Prostate gland (tissue), 2 donors: ENCODE measurements around the gene SOX2. TPM values are rescaled to one million over a fixed set of nuclear protein-coding genes. Genes with fewer than 3 reads are reported as not detected.

ENCODE experiments used
- DNase-seq: peaks from one replicate; pipeline ENCODE4 v3.0.0-alpha.2; 2019; ENCODE audit warnings: low spot score
- H3K27ac ChIP-seq, 2 donors: fragments of 200-600 bp; sonication (generic); 2 replicates each; pipeline ENCODE4 v1.5.1; 2017 to 2019
- H3K27me3 ChIP-seq: fragments of 200-600 bp; sonication (generic); replicated peaks from 2 replicates; pipeline ENCODE4 v1.5.1; 2019; ENCODE audit not compliant: insufficient read depth
- H3K36me3 ChIP-seq, 2 donors: fragments of 200-600 bp; sonication (generic); 1 replicate in 1 of 2; 2 replicates in 1 of 2; pipeline versions ENCODE4 v1.5.1 to v1.8.1; 2017 to 2019
- H3K4me1 ChIP-seq: fragments of 200-600 bp; sonication (generic); replicated peaks from 2 replicates; pipeline ENCODE4 v1.5.1; 2019
- H3K4me3 ChIP-seq, 2 donors: fragments of 200-600 bp; sonication (generic); 2 replicates each; pipeline ENCODE4 v1.5.1; 2017 to 2019
- H3K9me3 ChIP-seq: fragments of 200-600 bp; sonication (generic); 2 replicates; pipeline ENCODE4 v1.5.1; 2017
- POLR2A ChIP-seq: fragments of 450-650 bp; IDR thresholded peaks from one replicate; pipeline ENCODE4 v1.6.1; 2016; ENCODE audit warnings: antibody characterized with exemption, mild to moderate bottlenecking
- POLR2AphosphoS5 ChIP-seq: sonication (generic); formaldehyde crosslinking; IDR thresholded peaks from one replicate; pipeline ENCODE4 v1.6.1; 2017; ENCODE audit warnings: antibody characterized with exemption
- WGBS: methylation state at CpG from one replicate; pipeline ENCODE4 v1.1.5; 2018; 5-methylcytosine and 5-hydroxymethylcytosine counted together
- intact Hi-C: fragments of 100-400 bp; cut with DNase I; formaldehyde crosslinking; loops from one replicate; pipeline ENCODE4 v1.14.2; 2022
- total RNA-seq, 2 donors: library from RNA; depleted of rRNA; stranded (reverse); fragments of >200 nt; gene quantifications; one replicate each; pipeline ENCODE4 v1.1.0, GENCODE V29; 2016
- TF ChIP-seq, protein P1 (sequence below), 4 experiments: fragments of 200-600 bp in 2 of 4; fragments of 450-650 bp in 2 of 4; sonication (generic) in 2 of 4; IDR thresholded peaks; 1 replicate in 3 of 4; 2 replicates in 1 of 4; pipeline ENCODE4 v1.5.1; 2016 to 2019; ENCODE audit warnings: antibody characterized with exemption in 4 of 4, mild to moderate bottlenecking in 2 of 4, moderate library complexity in 2 of 4

SOX2 gene
- total RNA-seq, 2 donors from 2014 or later: 10.5 to 17.8 TPM

DNA sequence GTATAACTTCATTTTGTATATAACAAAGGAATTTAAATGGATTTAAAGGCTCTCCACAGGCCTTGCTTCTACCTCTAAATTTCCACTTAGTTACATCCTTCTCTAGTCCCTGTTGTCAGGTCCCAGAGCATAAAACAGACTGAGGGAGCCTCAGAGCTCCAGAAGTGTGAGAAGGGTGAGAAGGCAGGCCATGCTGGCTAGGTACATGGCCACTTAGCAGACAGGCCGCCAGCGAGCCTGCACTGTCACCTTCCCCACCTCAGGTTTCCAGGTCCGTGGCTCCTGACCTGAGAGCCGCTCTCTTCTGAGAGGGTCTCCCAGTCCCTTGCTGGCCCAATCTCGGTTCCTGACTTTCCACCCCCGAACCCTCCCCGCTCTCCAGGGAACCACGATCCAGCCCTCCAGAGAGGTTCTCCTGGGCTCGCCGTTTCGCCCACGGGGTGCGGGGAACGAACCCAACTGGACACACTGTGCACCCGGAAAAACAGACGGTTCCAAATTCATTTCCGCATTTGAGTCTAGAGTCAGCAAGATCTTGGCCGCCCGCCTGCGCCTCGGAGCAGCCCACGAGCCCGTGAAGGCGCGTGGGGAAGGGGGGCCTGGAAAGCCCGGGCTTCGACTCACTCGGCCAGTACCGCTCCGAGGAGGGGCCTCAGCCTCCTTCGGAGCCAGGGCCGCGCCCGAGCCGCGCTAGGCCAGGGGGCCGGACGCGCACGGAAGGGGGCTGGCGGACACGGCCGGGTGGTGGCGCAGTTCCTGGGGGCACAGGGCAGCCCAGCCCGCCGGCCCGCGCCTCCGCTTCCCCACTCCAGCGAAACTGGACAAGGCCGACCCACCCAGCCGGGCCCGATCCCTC is 16.7 kb upstream of the SOX2 start:
- no peak for DNase-seq
- WGBS: 12% methylated on average over 53 of the region's 53 CpGs
- peaks cover 14% of the 10 kb centered on the region for H3K27me3 ChIP-seq

DNA sequence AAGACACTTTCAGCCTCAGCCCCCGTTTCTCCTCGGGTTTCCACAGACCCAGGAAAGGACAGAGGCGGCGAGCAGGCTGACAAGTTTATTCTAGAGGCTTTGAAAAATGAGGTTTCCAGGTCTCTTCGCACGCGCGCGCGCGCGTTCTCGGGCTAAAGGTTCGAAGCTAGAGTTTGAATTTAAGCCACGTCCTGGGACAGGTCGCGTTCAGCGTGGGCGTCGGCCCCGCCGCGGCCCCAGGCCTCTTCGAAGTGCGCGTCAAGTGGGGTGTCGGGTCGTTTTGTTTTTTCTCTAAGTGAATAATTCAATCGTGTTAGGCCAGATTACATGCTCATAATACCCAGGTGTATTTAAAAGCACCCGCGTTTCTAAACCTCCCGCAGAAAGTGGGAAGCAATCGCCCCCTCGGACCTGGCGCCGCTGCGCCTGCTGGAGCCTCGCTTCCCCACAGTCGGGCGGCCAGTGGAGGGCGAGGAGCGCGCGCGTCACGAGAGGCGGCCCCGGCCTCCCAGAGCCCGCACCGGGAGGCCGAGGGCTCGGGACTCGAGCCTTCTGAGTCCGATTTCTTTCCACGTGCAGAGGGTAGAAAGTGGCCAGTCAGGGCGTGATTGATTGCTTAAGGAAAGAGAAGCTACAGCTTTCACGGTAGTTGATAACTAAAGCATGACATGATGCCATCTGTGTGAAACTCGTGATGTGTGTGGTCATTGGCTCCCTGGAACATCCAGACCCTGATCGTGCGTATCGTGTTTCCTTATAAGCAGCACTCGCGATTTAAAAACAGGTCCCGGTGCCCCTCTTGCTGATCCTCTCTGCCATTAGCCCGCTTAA is 15.8 kb upstream of the SOX2 start:
- H3K4me1 ChIP-seq: peaks cover 3% of the 10 kb centered on the region
- H3K4me3 ChIP-seq: peak overlapping the region; percentile 12 to 17
- H3K27me3 ChIP-seq: peaks cover 14% of the 10 kb centered on the region
- no peaks in the 10 kb centered on the region for H3K36me3 ChIP-seq
- WGBS: 3% methylated on average over 65 of the region's 65 CpGs
- H3K27ac ChIP-seq: no peak overlapping the region
- TF ChIP-seq, protein P1, sequence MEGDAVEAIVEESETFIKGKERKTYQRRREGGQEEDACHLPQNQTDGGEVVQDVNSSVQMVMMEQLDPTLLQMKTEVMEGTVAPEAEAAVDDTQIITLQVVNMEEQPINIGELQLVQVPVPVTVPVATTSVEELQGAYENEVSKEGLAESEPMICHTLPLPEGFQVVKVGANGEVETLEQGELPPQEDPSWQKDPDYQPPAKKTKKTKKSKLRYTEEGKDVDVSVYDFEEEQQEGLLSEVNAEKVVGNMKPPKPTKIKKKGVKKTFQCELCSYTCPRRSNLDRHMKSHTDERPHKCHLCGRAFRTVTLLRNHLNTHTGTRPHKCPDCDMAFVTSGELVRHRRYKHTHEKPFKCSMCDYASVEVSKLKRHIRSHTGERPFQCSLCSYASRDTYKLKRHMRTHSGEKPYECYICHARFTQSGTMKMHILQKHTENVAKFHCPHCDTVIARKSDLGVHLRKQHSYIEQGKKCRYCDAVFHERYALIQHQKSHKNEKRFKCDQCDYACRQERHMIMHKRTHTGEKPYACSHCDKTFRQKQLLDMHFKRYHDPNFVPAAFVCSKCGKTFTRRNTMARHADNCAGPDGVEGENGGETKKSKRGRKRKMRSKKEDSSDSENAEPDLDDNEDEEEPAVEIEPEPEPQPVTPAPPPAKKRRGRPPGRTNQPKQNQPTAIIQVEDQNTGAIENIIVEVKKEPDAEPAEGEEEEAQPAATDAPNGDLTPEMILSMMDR (IDR thresholded peaks at IDR 0.05): no peak
- TF ChIP-seq POLR2A (no peak), POLR2AphosphoS5 (no peak)
- no peaks in the 10 kb centered on the region for H3K9me3 ChIP-seq
- intact Hi-C loops: no loop called here
- no peak for DNase-seq

More for the DNA sequence above, 16.7 kb upstream of the SOX2 start:
- Histone ChIP-seq H3K4me3 (peak overlapping the region; percentile 12 to 17), H3K36me3 (no peaks in the 10 kb centered on the region), H3K4me1 (peaks cover 3% of the 10 kb centered on the region), H3K9me3 (no peaks in the 10 kb centered on the region), H3K27ac (no peak overlapping the region)
- TF ChIP-seq, protein P1 (IDR thresholded peaks at IDR 0.05): no peak
- TF ChIP-seq POLR2A: no peak
- no peak for TF ChIP-seq POLR2AphosphoS5
- intact Hi-C loops: no loop called here

DNA sequence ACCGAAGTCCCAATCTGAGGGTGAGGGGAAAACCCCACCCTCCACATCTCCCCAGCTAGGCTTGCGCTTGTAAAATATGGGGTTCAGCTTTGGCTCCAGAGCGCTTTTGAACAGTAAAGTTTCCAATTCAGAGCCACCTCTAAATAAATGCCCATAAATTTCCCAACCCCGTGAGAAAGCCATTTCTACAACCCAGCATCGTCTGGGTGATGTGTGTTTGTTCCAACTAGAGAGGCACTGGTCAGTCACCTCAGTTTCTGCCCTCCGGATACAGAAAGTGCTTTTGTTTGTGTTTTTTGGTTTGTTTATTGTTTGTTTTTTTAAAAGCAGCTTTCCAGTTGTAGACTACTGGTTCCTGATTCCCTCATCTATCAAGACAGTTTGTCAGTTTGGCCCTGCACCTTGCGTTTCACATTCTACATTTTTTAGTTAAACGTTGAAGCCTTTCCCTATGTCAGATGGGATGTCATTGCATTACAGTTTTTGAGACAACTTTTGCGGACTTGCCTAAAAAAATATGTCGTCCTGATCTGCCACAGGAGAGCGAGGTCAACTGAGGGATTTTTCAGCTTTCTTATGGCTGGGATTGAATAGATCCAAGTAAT is 15.0 kb upstream of the SOX2 start:
- H3K36me3 ChIP-seq: no peaks in the 10 kb centered on the region
- H3K4me3 ChIP-seq: no peak overlapping the region
- TF ChIP-seq, protein P1 (IDR thresholded peaks at IDR 0.05): no peak
- TF ChIP-seq POLR2A (no peak), POLR2AphosphoS5 (no peak)
- peaks cover 3% of the 10 kb centered on the region for H3K4me1 ChIP-seq
- H3K27me3 ChIP-seq: peaks cover 18% of the 10 kb centered on the region
- no peak for DNase-seq
- H3K27ac ChIP-seq: no peak overlapping the region
- WGBS: 36% methylated on average over 11 of the region's 11 CpGs
- no peaks in the 10 kb centered on the region for H3K9me3 ChIP-seq
- intact Hi-C loops: no loop called here

DNA sequence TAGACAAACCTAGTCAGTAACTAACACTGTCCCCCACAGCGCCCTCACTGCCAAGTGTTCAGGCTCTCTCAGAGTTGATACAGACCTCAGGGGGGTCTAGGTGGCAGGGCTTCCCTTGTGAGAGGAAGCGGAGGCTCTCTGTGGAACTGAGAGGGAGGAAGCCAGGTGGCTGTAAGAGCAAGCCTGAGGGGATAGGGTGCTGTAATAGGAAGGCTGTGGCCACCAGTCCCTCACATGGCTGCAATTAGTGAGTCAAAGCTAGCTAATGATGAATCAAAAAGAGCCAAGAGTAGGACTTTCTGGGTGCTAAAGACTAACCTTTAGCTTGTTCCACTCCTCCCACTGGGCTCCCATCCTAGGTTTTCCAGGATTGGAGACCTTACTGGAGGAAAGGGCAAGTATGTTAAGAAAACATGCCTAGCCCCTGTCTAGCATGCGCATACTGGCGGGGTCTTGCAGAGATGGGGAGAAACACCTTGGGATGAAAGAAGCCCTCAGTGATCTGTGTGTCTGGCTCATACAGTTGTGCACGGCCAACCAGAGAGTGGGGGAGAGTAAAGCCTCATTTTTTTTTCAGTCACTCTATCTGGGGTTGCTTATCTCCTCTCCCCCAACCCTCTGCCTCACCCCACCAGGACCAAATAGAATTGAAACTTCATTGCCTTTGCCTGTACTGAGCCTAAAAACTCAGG is 13.3 kb upstream of the SOX2 start:
- Histone ChIP-seq H3K27ac (no peak overlapping the region), H3K4me3 (no peak overlapping the region), H3K36me3 (no peaks in the 10 kb centered on the region), H3K27me3 (peaks cover 30% of the 10 kb centered on the region), H3K9me3 (no peaks in the 10 kb centered on the region), H3K4me1 (peaks cover 3% of the 10 kb centered on the region)
- no peak for DNase-seq
- intact Hi-C loops: no loop called here
- no peak for TF ChIP-seq POLR2A
- no peak for TF ChIP-seq POLR2AphosphoS5
- TF ChIP-seq, protein P1 (IDR thresholded peaks at IDR 0.05): no peak
- WGBS: 62% methylated on average over 5 of the region's 5 CpGs
